ENCODE measurements around the gene FOXO6. TPM values are rescaled to one million over a fixed set of nuclear protein-coding genes. Genes with fewer than 3 reads are reported as not detected.

The FOXO6 gene
- total RNA-seq, 1 experiment from 2014 or later, result 6.1 TPM

DNA sequence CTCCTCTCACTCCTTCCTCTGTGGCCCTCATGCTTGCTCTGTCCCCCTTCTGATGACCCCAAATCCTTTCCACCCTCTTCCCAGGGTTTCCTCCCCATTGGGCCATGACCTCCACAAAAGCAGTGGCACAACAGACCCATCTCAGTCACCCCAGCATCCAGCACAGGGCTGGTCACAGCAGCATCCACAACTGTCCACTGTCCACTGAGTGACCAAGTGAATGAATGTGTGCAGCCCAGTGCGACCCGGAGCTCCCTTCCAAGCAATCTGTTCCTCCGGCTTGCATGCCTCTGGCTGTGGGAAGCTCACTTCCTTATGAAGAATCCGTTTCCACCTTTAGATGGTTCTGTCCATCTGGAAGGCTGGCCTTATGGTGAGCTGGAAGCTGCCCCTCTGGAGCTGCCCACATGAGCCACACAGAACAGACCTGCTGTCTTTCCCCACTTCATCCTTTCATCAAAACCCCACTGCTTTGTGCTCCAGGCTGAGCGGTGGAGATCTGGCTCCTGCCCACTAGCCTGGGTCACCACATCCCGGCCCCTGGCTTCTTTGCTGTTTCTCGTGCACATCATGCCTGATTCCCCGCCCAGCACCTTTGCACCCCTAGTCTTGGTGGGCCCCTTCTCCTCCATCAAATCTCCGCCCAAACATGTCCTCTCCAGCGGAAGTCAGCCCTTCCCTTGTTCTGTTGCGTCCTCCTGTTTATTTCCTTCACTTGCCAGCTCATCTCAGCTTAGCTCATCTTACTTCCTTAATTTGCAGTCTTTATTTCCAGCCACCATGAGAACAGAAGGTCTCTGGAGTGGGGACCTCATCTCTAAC is 66.9 kb downstream of the FOXO6 start:
- ChIA-PET POLR2A (ENCODE audit: low non-redundant PET) (no interaction called here), CTCF (interaction anchor here (0.6 kb wide), 1 partner anchor 83 kb away, joined by 5 read pairs; no protein-coding TSS in a partner anchor)
- no peak overlapping the region for H3K4me3 ChIP-seq (ENCODE audit: low read depth, low read length, poor library complexity, severe bottlenecking)
- H3K36me3 ChIP-seq (ENCODE audit: insufficient read depth, low read length, poor library complexity, severe bottlenecking), result no peaks in the 10 kb centered on the region
- intact Hi-C loops (cut with micrococcal nuclease; ENCODE audit: unreplicated experiment), result no loop called here
- no TSS peak for BruUV-seq (replicated peaks)
- peaks cover 7% of the 10 kb centered on the region for H3K4me1 ChIP-seq (ENCODE audit: insufficient read depth, low read length, poor library complexity, severe bottlenecking)
- no peak for DNase-seq (ENCODE audit: low spot score)
- H3K27me3 ChIP-seq (replicated peaks; ENCODE audit: insufficient read depth, low read depth, low read length, poor library complexity), result no peaks in the 10 kb centered on the region
- no peak overlapping the region for H3K27ac ChIP-seq (ENCODE audit: low read depth, low read length, poor library complexity, severe bottlenecking)
- no peak for TF ChIP-seq EZH2 (IDR thresholded peaks at IDR 0.05; ENCODE audit: borderline replicate concordance, low read depth, low read length, poor library complexity, severe bottlenecking)
- TF ChIP-seq, protein P1, sequence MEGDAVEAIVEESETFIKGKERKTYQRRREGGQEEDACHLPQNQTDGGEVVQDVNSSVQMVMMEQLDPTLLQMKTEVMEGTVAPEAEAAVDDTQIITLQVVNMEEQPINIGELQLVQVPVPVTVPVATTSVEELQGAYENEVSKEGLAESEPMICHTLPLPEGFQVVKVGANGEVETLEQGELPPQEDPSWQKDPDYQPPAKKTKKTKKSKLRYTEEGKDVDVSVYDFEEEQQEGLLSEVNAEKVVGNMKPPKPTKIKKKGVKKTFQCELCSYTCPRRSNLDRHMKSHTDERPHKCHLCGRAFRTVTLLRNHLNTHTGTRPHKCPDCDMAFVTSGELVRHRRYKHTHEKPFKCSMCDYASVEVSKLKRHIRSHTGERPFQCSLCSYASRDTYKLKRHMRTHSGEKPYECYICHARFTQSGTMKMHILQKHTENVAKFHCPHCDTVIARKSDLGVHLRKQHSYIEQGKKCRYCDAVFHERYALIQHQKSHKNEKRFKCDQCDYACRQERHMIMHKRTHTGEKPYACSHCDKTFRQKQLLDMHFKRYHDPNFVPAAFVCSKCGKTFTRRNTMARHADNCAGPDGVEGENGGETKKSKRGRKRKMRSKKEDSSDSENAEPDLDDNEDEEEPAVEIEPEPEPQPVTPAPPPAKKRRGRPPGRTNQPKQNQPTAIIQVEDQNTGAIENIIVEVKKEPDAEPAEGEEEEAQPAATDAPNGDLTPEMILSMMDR (conservative IDR thresholded peaks at IDR 0.05; ENCODE audit: low read depth, low read length), result no peak
- no peaks in the 10 kb centered on the region for H3K9me3 ChIP-seq (ENCODE audit: low read depth, low read length, poor library complexity, severe bottlenecking)

DNA sequence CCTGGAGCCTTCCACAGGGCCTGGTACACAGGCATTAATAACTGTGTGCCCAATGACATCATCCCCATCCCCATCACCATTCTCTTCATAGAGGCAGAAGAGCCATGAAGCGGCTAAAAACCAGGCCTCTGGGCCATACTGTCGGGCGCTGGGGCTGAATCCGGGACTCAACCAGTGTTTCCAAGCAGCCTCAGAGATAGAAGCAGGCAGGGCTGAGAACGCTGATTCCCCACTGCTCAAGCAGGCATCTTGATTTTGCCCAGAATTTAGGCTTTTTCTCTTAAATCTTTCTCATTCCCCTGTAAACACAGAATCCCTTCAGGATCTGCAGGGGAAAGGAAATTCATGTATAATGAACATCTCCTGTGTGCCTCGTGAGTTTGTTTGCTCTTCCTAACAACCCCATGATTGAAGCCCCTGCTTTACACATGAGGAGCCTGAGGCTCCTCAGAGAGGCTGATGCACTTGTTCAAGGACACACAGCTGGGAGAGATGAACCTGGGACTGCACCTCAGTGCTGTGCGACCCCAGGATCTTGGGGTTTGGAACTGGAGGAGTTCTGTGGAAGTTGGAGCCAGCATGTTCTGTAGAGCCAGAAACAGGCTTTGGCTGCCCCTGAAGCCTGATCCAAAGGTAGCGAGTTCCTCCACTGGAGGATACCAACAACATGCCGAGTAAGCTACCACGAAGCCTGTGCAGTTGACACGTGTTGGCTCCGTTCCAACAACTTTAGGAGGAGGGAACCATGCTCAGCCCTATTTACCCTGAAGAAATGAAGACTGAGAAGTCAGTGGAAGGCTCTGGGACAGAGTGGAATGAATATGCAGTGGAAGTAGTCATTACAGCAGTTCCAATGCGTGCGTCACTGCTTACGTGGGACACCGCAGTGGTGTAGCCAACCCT is 67.8 kb downstream of the FOXO6 start:
- no peaks in the 10 kb centered on the region for H3K9me3 ChIP-seq (ENCODE audit: low read depth, low read length, poor library complexity, severe bottlenecking)
- intact Hi-C loops (cut with micrococcal nuclease; ENCODE audit: unreplicated experiment), result no loop called here
- POLR2A ChIA-PET (ENCODE audit: low non-redundant PET), result no interaction called here
- peaks cover 7% of the 10 kb centered on the region for H3K4me1 ChIP-seq (ENCODE audit: insufficient read depth, low read length, poor library complexity, severe bottlenecking)
- H3K36me3 ChIP-seq (ENCODE audit: insufficient read depth, low read length, poor library complexity, severe bottlenecking), result no peaks in the 10 kb centered on the region
- no peaks in the 10 kb centered on the region for H3K27me3 ChIP-seq (replicated peaks; ENCODE audit: insufficient read depth, low read depth, low read length, poor library complexity)
- TF ChIP-seq EZH2 (IDR thresholded peaks at IDR 0.05; ENCODE audit: borderline replicate concordance, low read depth, low read length, poor library complexity, severe bottlenecking), result no peak
- TF ChIP-seq, protein P1 (conservative IDR thresholded peaks at IDR 0.05; ENCODE audit: low read depth, low read length), result no peak
- BruUV-seq (replicated peaks), result no TSS peak
- no peak overlapping the region for H3K27ac ChIP-seq (ENCODE audit: low read depth, low read length, poor library complexity, severe bottlenecking)
- DNase-seq (ENCODE audit: low spot score), result no peak
- CTCF ChIA-PET, result no interaction called here
- H3K4me3 ChIP-seq (ENCODE audit: low read depth, low read length, poor library complexity, severe bottlenecking), result no peak overlapping the region

DNA sequence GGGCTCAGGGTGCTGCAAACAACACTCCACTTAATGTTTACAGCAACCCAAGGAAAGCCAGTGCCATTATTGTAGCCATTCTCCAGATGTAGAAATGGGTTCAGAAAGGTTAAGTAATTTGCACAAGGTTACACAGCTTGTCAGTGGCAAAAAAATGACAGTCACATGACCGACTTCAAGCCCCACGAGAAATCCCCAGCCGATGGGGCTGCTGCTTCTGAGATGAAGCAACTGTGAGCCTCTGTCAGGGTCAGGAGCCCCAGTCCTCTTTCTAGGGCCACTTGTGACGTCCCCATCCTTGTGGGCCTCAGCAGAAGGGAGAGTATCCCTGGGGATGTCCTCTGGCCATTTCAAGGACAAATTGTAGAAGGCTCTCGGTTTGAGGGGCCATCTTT is 68.4 kb downstream of the FOXO6 start:
- H3K4me3 ChIP-seq (ENCODE audit: low read depth, low read length, poor library complexity, severe bottlenecking), result no peak overlapping the region
- no peak overlapping the region for H3K27ac ChIP-seq (ENCODE audit: low read depth, low read length, poor library complexity, severe bottlenecking)
- H3K27me3 ChIP-seq (replicated peaks; ENCODE audit: insufficient read depth, low read depth, low read length, poor library complexity), result no peaks in the 10 kb centered on the region
- DNase-seq (ENCODE audit: low spot score), result no peak
- H3K36me3 ChIP-seq (ENCODE audit: insufficient read depth, low read length, poor library complexity, severe bottlenecking), result no peaks in the 10 kb centered on the region
- POLR2A ChIA-PET (ENCODE audit: low non-redundant PET), result no interaction called here
- H3K9me3 ChIP-seq (ENCODE audit: low read depth, low read length, poor library complexity, severe bottlenecking), result no peaks in the 10 kb centered on the region
- intact Hi-C loops (cut with micrococcal nuclease; ENCODE audit: unreplicated experiment), result loop anchor here (5.0 kb wide), 2 partner anchors 117 to 147 kb away; no protein-coding TSS in a partner anchor
- TF ChIP-seq EZH2 (IDR thresholded peaks at IDR 0.05; ENCODE audit: borderline replicate concordance, low read depth, low read length, poor library complexity, severe bottlenecking), result no peak
- TF ChIP-seq, protein P1 (conservative IDR thresholded peaks at IDR 0.05; ENCODE audit: low read depth, low read length), result no peak
- peaks cover 7% of the 10 kb centered on the region for H3K4me1 ChIP-seq (ENCODE audit: insufficient read depth, low read length, poor library complexity, severe bottlenecking)
- no TSS peak for BruUV-seq (replicated peaks)
- CTCF ChIA-PET, result no interaction called here
